Neuronal stem cell (in vitro differentiated cells): Measurements from ENCODE around the gene SLC35E4.

Experiments
- DNase-seq: peaks from one replicate; pipeline ENCODE4 v3.0.0-alpha.2; 2013; ENCODE audit warnings: low spot score
- H2AFZ ChIP-seq: one replicate; pipeline ENCODE4 v1.6.1; 2013; ENCODE audit warnings: mild to moderate bottlenecking, low read length, inconsistent platforms
- H2AK5ac ChIP-seq: 2 replicates; pipeline ENCODE4 v1.6.1; 2013; ENCODE audit warnings: low read depth, mild to moderate bottlenecking, inconsistent platforms, low read length, moderate library complexity, mixed read lengths
- H2BK120ac ChIP-seq: 2 replicates; pipeline ENCODE4 v1.6.1; 2013; ENCODE audit warnings: low read depth, mild to moderate bottlenecking, inconsistent platforms, low read length, moderate library complexity, mixed read lengths
- H2BK12ac ChIP-seq: one replicate; pipeline ENCODE4 v1.6.1; 2013; ENCODE audit warnings: low read length, inconsistent platforms
- H2BK15ac ChIP-seq: 2 replicates; pipeline ENCODE4 v1.6.1; 2013; ENCODE audit warnings: mild to moderate bottlenecking, low read length, inconsistent platforms, mixed read lengths
- H2BK5ac ChIP-seq: one replicate; pipeline ENCODE4 v1.6.1; 2013; ENCODE audit warnings: inconsistent platforms, mild to moderate bottlenecking, low read length, moderate library complexity
- H3K14ac ChIP-seq: one replicate; pipeline ENCODE4 v1.6.1; 2013; ENCODE audit warnings: low read length, inconsistent platforms
- H3K18ac ChIP-seq: 2 replicates; pipeline ENCODE4 v1.6.1; 2013; ENCODE audit warnings: low read length, inconsistent platforms
- H3K23ac ChIP-seq: 2 replicates; pipeline ENCODE4 v1.6.1; 2013; ENCODE audit warnings: low read depth, mild to moderate bottlenecking, mixed read lengths, low read length, inconsistent platforms; ENCODE audit not compliant: poor library complexity
- H3K27ac ChIP-seq: replicated peaks from 3 replicates; pipeline ENCODE4 v1.5.1; 2013; ENCODE audit warnings: low read length, inconsistent platforms
- H3K27me3 ChIP-seq, 3 experiments: 2 replicates each; pipeline ENCODE4 v1.6.1; 2013; ENCODE audit warnings: low read length in 3 of 3, mild to moderate bottlenecking in 2 of 3, inconsistent platforms in 1 of 3, low read depth in 1 of 3, mixed read lengths in 1 of 3, moderate library complexity in 1 of 3; ENCODE audit not compliant: control insufficient read depth in 3 of 3, insufficient read depth in 3 of 3
- H3K36me3 ChIP-seq, 2 donors: replicated peaks in 1 of 2; 2 replicates each; pipeline ENCODE4 v1.6.1; 2013; ENCODE audit warnings: low read length in 2 of 2; ENCODE audit not compliant: control insufficient read depth in 2 of 2, insufficient read depth in 2 of 2
- H3K4ac ChIP-seq: 2 replicates; pipeline ENCODE4 v1.6.1; 2013; ENCODE audit warnings: inconsistent platforms, mild to moderate bottlenecking, low read length, moderate library complexity
- H3K4me1 ChIP-seq, 2 donors: 1 replicate in 1 of 2; 2 replicates in 1 of 2; pipeline ENCODE4 v1.6.1; 2013; ENCODE audit warnings: low read length in 2 of 2, low read depth in 1 of 2; ENCODE audit not compliant: control insufficient read depth in 2 of 2, insufficient read depth in 1 of 2
- H3K4me2 ChIP-seq: one replicate; pipeline ENCODE4 v1.6.1; 2013; ENCODE audit warnings: mild to moderate bottlenecking, low read length, inconsistent platforms; ENCODE audit not compliant: insufficient read depth, poor library complexity, severe bottlenecking
- H3K4me3 ChIP-seq, 2 donors: 2 replicates each; pipeline ENCODE4 v1.5.1; 2013; ENCODE audit warnings: low read length in 2 of 2, mild to moderate bottlenecking in 2 of 2, inconsistent platforms in 1 of 2, moderate library complexity in 1 of 2
- H3K79me1 ChIP-seq: one replicate; pipeline ENCODE4 v1.6.1; 2013; ENCODE audit warnings: low read depth, mild to moderate bottlenecking, inconsistent platforms, low read length, moderate library complexity
- H3K9ac ChIP-seq: one replicate; pipeline ENCODE4 v1.6.1; 2013; ENCODE audit warnings: mild to moderate bottlenecking, low read depth, low read length, inconsistent platforms; ENCODE audit not compliant: poor library complexity
- H3K9me3 ChIP-seq, 2 donors: replicated peaks in 1 of 2; 2 replicates each; pipeline versions ENCODE3 to v1.6.1; 2013; ENCODE audit warnings: low read length in 2 of 2, mild to moderate bottlenecking in 2 of 2, inconsistent platforms in 1 of 2, low read depth in 1 of 2, mixed read lengths in 1 of 2, moderate library complexity in 1 of 2; ENCODE audit not compliant: control insufficient read depth in 2 of 2, insufficient read depth in 1 of 2
- H4K8ac ChIP-seq: one replicate; pipeline ENCODE4 v1.6.1; 2013; ENCODE audit warnings: low read depth, mild to moderate bottlenecking, inconsistent platforms, low read length, moderate library complexity
- H4K91ac ChIP-seq: one replicate; pipeline ENCODE4 v1.6.1; 2013; ENCODE audit warnings: low read length, low read depth, mild to moderate bottlenecking, inconsistent platforms; ENCODE audit not compliant: poor library complexity
- WGBS, 2 donors: extraction: QIAGEN DNeasy Blood & Tissue Kit; methylation state at CpG; one replicate each; pipeline ENCODE4 v1.1.7; 2013; ENCODE audit warnings: missing lambda C conversion rate in 2 of 2, mixed read lengths in 1 of 2; ENCODE audit not compliant: insufficient read length in 2 of 2, insufficient replicate concordance in 1 of 2; ENCODE audit errors: extremely low coverage in 2 of 2; 5-methylcytosine and 5-hydroxymethylcytosine counted together

SLC35E4 gene

GRCh38 chr22:30665786-30666185, 30.2 kb downstream of the SLC35E4 start:
- H3K27ac ChIP-seq = no peak overlapping the region
- H3K4me3 ChIP-seq = no peak overlapping the region
- H3K36me3 ChIP-seq = no peaks in the 10 kb centered on the region
- peaks cover 0 to 32% (median 8%) of the 10 kb centered on the region in 3 experiments for H3K27me3 ChIP-seq
- H3K4me2 ChIP-seq = no peak overlapping the region
- H3K4me1 ChIP-seq = peaks cover 6 to 13% of the 10 kb centered on the region in 2 donors
- H3K79me1 ChIP-seq = no peaks in the 10 kb centered on the region
- H2AK5ac ChIP-seq = no peak overlapping the region
- no peak overlapping the region for H4K8ac ChIP-seq
- H3K9ac ChIP-seq = no peak overlapping the region
- DNase-seq = no peak
- H2AFZ ChIP-seq = no peak overlapping the region
- no peak overlapping the region for H3K14ac ChIP-seq
- H3K4ac ChIP-seq = no peak overlapping the region
- no peak overlapping the region for H2BK12ac ChIP-seq
- H4K91ac ChIP-seq = no peak overlapping the region
- no peak overlapping the region for H2BK15ac ChIP-seq
- H2BK5ac ChIP-seq = no peak overlapping the region
- H3K9me3 ChIP-seq = no peaks in the 10 kb centered on the region
- H2BK120ac ChIP-seq = no peak overlapping the region
- no peak overlapping the region for H3K23ac ChIP-seq
- WGBS, 2 donors = no CpG with 5 or more reads among the region's 4 CpGs
- H3K18ac ChIP-seq = no peak overlapping the region

GRCh38 chr22:30667107-30667493, 31.5 kb downstream of the SLC35E4 start:
- WGBS, 2 donors = no CpG with 5 or more reads among the region's 18 CpGs
- H2BK15ac ChIP-seq = peak overlapping the region; percentile 20
- H3K36me3 ChIP-seq = no peaks in the 10 kb centered on the region
- peak overlapping the region; percentile 92 for H3K4me2 ChIP-seq
- peak overlapping the region; percentile 77 for H3K4me3 ChIP-seq
- H3K27ac ChIP-seq = peak overlapping the region; percentile 67
- H3K79me1 ChIP-seq = no peaks in the 10 kb centered on the region
- H3K4ac ChIP-seq = no peak overlapping the region
- H4K8ac ChIP-seq = no peak overlapping the region
- no peak overlapping the region for H4K91ac ChIP-seq
- no peak overlapping the region for H3K9ac ChIP-seq
- no peak overlapping the region for H2BK5ac ChIP-seq
- H3K27me3 ChIP-seq = peaks cover 0 to 36% (median 8%) of the 10 kb centered on the region in 3 experiments
- H2BK12ac ChIP-seq = no peak overlapping the region
- H3K4me1 ChIP-seq = peaks cover 6 to 13% of the 10 kb centered on the region in 2 donors
- H3K18ac ChIP-seq = peak overlapping the region; percentile 50
- H3K9me3 ChIP-seq = no peaks in the 10 kb centered on the region
- DNase-seq = no peak
- no peak overlapping the region for H2AK5ac ChIP-seq
- H2BK120ac ChIP-seq = no peak overlapping the region
- no peak overlapping the region for H3K23ac ChIP-seq
- peak overlapping the region; percentile 100 for H2AFZ ChIP-seq
- no peak overlapping the region for H3K14ac ChIP-seq

- Histone ChIP-seq H3K27ac (peak within 1 kb of the TSS; percentile 67), H3K27me3 (peaks cover 0 to 38% (median 8%) of the 10 kb centered on the region in 3 experiments), H3K23ac (peak within 1 kb of the TSS; percentile 67), H3K9me3 (no peaks in the 10 kb centered on the region), H2BK15ac (peak within 1 kb of the TSS; percentile 55), H4K8ac (peak within 1 kb of the TSS; percentile 93), H3K18ac (peak within 1 kb of the TSS; percentile 98), H2BK120ac (no peak within 1 kb of the TSS), H3K79me1 (no peaks in the 10 kb centered on the region), H3K36me3 (no peaks in the 10 kb centered on the region), H2BK5ac (no peak within 1 kb of the TSS), H3K9ac (peak within 1 kb of the TSS; percentile 86), H3K4ac (no peak within 1 kb of the TSS), H3K4me1 (peaks cover 6 to 13% of the 10 kb centered on the region in 2 donors), H2AK5ac (peak within 1 kb of the TSS; percentile 71), H2AFZ (peak within 1 kb of the TSS; percentile 100), H3K4me2 (peak within 1 kb of the TSS; percentile 92), H2BK12ac (peak within 1 kb of the TSS; percentile 63), H4K91ac (no peak within 1 kb of the TSS), H3K4me3 (peak within 1 kb of the TSS; percentile 77 to 91), H3K14ac (peak within 1 kb of the TSS; percentile 98)
- DNase-seq = peak; percentile 97
- no CpG with 5 or more reads among the region's 77 CpGs for WGBS, 2 donors
Observed at GRCh38 chr22:30667494-30668385, 32.2 kb downstream of the SLC35E4 start, which contains the start of gene DUSP18. TSS of gene DUSP18 (minus strand) at chr22:30667875. CDS start at chr22:30664003, 3,872 bp downstream.

GRCh38 chr22:30668386-30668710, 32.8 kb downstream of the SLC35E4 start:
- Histone ChIP-seq H3K4me1 (peaks cover 6 to 13% of the 10 kb centered on the region in 2 donors), H3K18ac (peak overlapping the region; percentile 33), H2BK12ac (no peak overlapping the region), H4K8ac (no peak overlapping the region), H2BK15ac (peak overlapping the region; percentile 55), H3K27ac (no peak overlapping the region), H2AK5ac (peak overlapping the region; percentile 71), H3K79me1 (no peaks in the 10 kb centered on the region), H3K9me3 (no peaks in the 10 kb centered on the region), H3K27me3 (peaks cover 0 to 38% (median 8%) of the 10 kb centered on the region in 3 experiments), H2BK5ac (no peak overlapping the region), H3K23ac (peak overlapping the region; percentile 67), H2AFZ (peak overlapping the region; percentile 100), H2BK120ac (no peak overlapping the region), H4K91ac (no peak overlapping the region), H3K14ac (no peak overlapping the region), H3K4ac (no peak overlapping the region), H3K36me3 (no peaks in the 10 kb centered on the region), H3K4me3 (peak overlapping the region; percentile 77 to 91), H3K4me2 (peak overlapping the region; percentile 91), H3K9ac (no peak overlapping the region)
- no CpG with 5 or more reads among the region's 10 CpGs for WGBS, 2 donors
- no peak for DNase-seq
